HepG2 (cell line): ENCODE data around the gene GGT7. TPM values are rescaled to one million over a fixed set of nuclear protein-coding genes. Genes with fewer than 3 reads are reported as not detected.

ENCODE experiments used
- E2F1 ChIP-seq: sonication (generic); formaldehyde crosslinking; IDR thresholded peaks from 2 replicates; pipeline ENCODE4 v1.5.0; 2020; ENCODE audit warnings: missing genetic modification reagents
- GLI4 ChIP-seq: sonication (generic); formaldehyde crosslinking; IDR thresholded peaks from 2 replicates; pipeline ENCODE4 v1.5.1; 2020; ENCODE audit warnings: missing genetic modification reagents, mild to moderate bottlenecking, moderate library complexity, borderline replicate concordance
- HBP1 ChIP-seq: IDR thresholded peaks from 2 replicates; pipeline ENCODE4 v1.6.1; 2016; ENCODE audit warnings: low read depth, control low read depth
- RERE ChIP-seq: IDR thresholded peaks from 2 replicates; pipeline ENCODE4 v1.6.1; 2016; ENCODE audit warnings: low read depth, missing genetic modification reagents, missing compliant biosample characterization
- SRSF1 ChIP-seq: fragments of 200-400 bp; formaldehyde crosslinking; optimal IDR thresholded peaks from 2 replicates; pipeline ENCODE3; 2017; ENCODE audit warnings: mild to moderate bottlenecking, low read depth, low read length, moderate library complexity
- ZBTB1 ChIP-seq: sonication (generic); formaldehyde crosslinking; IDR thresholded peaks from 2 replicates; pipeline ENCODE4 v1.4.0; 2020; ENCODE audit warnings: missing genetic modification reagents, borderline replicate concordance
- ZBTB33 ChIP-seq: sonication (generic); formaldehyde crosslinking; IDR thresholded peaks from 2 replicates; pipeline ENCODE4 v1.4.0; 2020; ENCODE audit warnings: missing genetic modification reagents
- ZKSCAN1 ChIP-seq: fragments of 150-350 bp; IDR thresholded peaks from 2 replicates; pipeline ENCODE4 v1.6.1; 2014; ENCODE audit warnings: low read length
- ZNF281 ChIP-seq: sonication (generic); formaldehyde crosslinking; IDR thresholded peaks from 2 replicates; pipeline ENCODE4 v1.4.0; 2020; ENCODE audit warnings: missing genetic modification reagents, borderline replicate concordance
- ZNF460 ChIP-seq: sonication (generic); formaldehyde crosslinking; IDR thresholded peaks from 2 replicates; pipeline ENCODE4 v1.5.1; 2020; ENCODE audit warnings: missing genetic modification reagents, mild to moderate bottlenecking, borderline replicate concordance
- ZNF850 ChIP-seq: sonication (generic); formaldehyde crosslinking; conservative IDR thresholded peaks from 2 replicates; pipeline ENCODE4 v1.9.0; 2021; ENCODE audit warnings: mild to moderate bottlenecking, missing genetic modification reagents
- polyA plus RNA-seq, 8 experiments: library from polyadenylated mRNA; depleted of rRNA in 3 of 8; stranded (reverse) in 7 of 8; unstranded in 1 of 8; fragments of >200 nt; fragmentation: Illumina TruSeq in 4 of 8; extraction: Trizol in 4 of 8; gene quantifications; 2 replicates each; pipeline versions ENCODE4 v1.2.1 to v1.2.3, GENCODE V29; 2011 to 2016; ENCODE audit warnings: low read depth in 4 of 8, missing spikeins in 1 of 8, mixed read lengths in 1 of 8; ENCODE audit not compliant: insufficient read depth in 1 of 8
- total RNA-seq, 5 experiments: library from RNA; depleted of rRNA; stranded (reverse); fragments of >200 nt; fragmentation: Illumina TruSeq; extraction: Trizol; gene quantifications; 2 replicates each; pipeline ENCODE4 v1.2.3, GENCODE V29; 2016; ENCODE audit warnings: low read depth in 1 of 5

GGT7 gene
- total and polyA plus RNA-seq, 2 of the 13 experiments (the other 11 are each of a cell fraction or from before 2014, with no cell fraction given) = 6.6 to 23.0 TPM

GRCh38 chr20:34874094-34874654 lies 1.5 kb upstream of the GGT7 start (continued):
- TF ChIP-seq HBP1 (CRISPR knock-in tag) (peak; percentile 71; the same call in 1 of the 2 replicates), ZBTB1 (no peak), ZNF850 (CRISPR knock-in tag) (no peak), RERE (CRISPR knock-in tag) (no peak), SRSF1 (no peak), ZKSCAN1 (peak; percentile 40; the same call in 1 of the 2 replicates), ZNF281 (CRISPR knock-in tag) (no peak), ZBTB33 (CRISPR knock-in tag) (no peak), E2F1 (CRISPR knock-in tag) (no peak), GLI4 (CRISPR knock-in tag) (peak; percentile 98; the same call in 1 of the 2 replicates), ZNF460 (CRISPR knock-in tag) (no peak)
